ENCODE results near the gene SGK1.
"Not testable (repeated sequence)": the region's sequence is repeated elsewhere in the genome, so short reads cannot be mapped to it uniquely, and the experiment has no call there.

The SGK1 gene

DNA sequence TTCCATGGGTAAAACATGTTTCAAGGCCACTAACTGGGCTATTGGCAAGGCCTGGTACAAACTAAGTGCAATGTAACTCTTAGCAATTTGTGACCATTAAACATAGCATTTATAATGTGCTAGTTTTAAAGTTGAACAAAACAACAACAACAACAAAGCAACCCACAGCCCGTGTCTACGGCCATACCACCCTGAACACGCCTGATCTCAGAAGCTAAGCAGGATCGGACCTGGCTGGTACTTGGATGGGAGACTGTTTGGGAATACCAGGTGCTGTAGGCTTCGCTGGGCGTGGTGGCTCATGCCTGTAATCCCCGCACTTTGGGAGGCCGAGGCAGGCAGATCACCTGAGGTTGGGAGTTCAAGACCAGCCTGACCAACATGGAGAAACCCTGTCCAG lies 61.0 kb downstream of the SGK1 start:
- no peaks in the 10 kb centered on the region for H3K27me3 ChIP-seq (replicated peaks; ENCODE audit: control insufficient read depth, insufficient read depth, low read length)
- H3K4me3 ChIP-seq (replicated peaks; ENCODE audit: low read depth, low read length) = no peak overlapping the region
- H3K36me3 ChIP-seq (ENCODE audit: control insufficient read depth, insufficient read depth, low read length) = no peaks in the 10 kb centered on the region
- no peak for TF ChIP-seq CTCF (IDR thresholded peaks at IDR 0.05; ENCODE audit: insufficient read depth, low read length, poor library complexity, severe bottlenecking)
- no peak for DNase-seq (ENCODE audit: extremely low read depth, insufficient read length)

DNA sequence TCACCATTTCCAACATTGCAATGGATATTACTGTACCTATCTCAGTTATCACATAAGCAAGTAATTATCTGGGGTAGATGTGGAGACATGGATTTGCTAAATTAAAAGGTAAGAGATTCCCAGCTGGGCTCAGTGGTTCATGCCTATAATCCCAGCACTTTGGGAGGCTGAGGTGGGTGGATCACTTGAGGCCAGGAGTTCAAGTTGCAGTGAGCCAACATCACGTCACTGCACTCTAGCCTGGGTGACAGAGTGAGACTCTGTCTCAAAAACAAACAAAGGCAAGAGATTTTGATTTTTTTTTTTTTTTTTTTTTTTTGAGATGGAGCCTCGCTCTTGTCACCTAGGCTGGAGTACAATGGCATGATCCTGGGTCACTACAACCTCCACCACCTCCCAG lies 62.6 kb downstream of the SGK1 start:
- not testable (repeated sequence) for H3K4me3 ChIP-seq (replicated peaks; ENCODE audit: low read depth, low read length); H3K36me3 ChIP-seq (ENCODE audit: control insufficient read depth, insufficient read depth, low read length); H3K27me3 ChIP-seq (replicated peaks; ENCODE audit: control insufficient read depth, insufficient read depth, low read length); DNase-seq (ENCODE audit: extremely low read depth, insufficient read length)

DNA sequence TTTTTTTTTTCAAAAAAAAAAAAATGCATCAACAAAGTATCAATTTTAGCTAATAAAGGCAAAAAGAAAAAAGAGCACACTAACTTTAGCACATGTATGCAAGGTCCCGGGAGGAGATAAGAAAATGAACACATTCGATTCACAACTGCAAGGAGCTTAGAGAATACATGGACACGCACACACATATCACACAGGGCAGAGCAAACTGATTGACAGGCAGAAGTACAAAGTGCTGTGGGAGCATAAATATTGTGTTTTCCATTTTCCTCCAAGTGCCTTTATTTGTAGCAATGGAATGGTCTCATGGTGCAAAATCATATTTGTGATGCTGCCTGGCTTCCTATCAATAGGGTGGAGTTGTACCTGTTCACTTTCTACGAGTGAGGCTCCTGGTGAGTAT lies 63.8 kb downstream of the SGK1 start:
- no peaks in the 10 kb centered on the region for H3K27me3 ChIP-seq (replicated peaks; ENCODE audit: control insufficient read depth, insufficient read depth, low read length)
- no peaks in the 10 kb centered on the region for H3K36me3 ChIP-seq (ENCODE audit: control insufficient read depth, insufficient read depth, low read length)
- DNase-seq (ENCODE audit: extremely low read depth, insufficient read length) = no peak
- TF ChIP-seq CTCF (IDR thresholded peaks at IDR 0.05; ENCODE audit: insufficient read depth, low read length, poor library complexity, severe bottlenecking) = no peak
- no peak overlapping the region for H3K4me3 ChIP-seq (replicated peaks; ENCODE audit: low read depth, low read length)

DNA sequence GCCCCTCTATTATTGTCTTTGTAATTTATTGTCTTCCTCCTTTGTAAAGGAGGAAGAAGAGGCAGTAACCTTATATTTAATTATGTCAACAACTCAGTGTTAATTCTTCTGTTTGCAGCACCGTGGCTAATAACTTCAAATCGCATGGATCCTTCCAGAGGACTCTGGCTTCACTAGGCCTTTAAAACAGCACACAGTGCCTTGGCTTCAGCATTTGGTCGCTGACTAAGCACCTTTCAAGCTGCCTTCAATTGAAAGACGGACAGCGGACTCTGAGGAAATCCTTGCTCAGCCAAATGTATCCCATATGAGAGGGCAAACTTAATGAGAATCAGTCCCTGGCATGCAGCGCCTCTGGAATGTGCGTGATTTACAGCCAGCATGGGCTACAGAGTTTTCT lies 64.2 kb downstream of the SGK1 start:
- no peak for TF ChIP-seq CTCF (IDR thresholded peaks at IDR 0.05; ENCODE audit: insufficient read depth, low read length, poor library complexity, severe bottlenecking)
- Histone ChIP-seq H3K36me3 (ENCODE audit: control insufficient read depth, insufficient read depth, low read length) (no peaks in the 10 kb centered on the region), H3K27me3 (replicated peaks; ENCODE audit: control insufficient read depth, insufficient read depth, low read length) (no peaks in the 10 kb centered on the region), H3K4me3 (replicated peaks; ENCODE audit: low read depth, low read length) (no peak overlapping the region)
- no peak for DNase-seq (ENCODE audit: extremely low read depth, insufficient read length)

GRCh38 chr6:134251320-134251719 lies 66.6 kb downstream of the SGK1 start:
- Histone ChIP-seq H3K27me3 (replicated peaks; ENCODE audit: control insufficient read depth, insufficient read depth, low read length) (no peaks in the 10 kb centered on the region), H3K4me3 (replicated peaks; ENCODE audit: low read depth, low read length) (no peak overlapping the region), H3K36me3 (ENCODE audit: control insufficient read depth, insufficient read depth, low read length) (no peaks in the 10 kb centered on the region)
- TF ChIP-seq CTCF (IDR thresholded peaks at IDR 0.05; ENCODE audit: insufficient read depth, low read length, poor library complexity, severe bottlenecking) = no peak
- no peak for DNase-seq (ENCODE audit: extremely low read depth, insufficient read length)

DNA sequence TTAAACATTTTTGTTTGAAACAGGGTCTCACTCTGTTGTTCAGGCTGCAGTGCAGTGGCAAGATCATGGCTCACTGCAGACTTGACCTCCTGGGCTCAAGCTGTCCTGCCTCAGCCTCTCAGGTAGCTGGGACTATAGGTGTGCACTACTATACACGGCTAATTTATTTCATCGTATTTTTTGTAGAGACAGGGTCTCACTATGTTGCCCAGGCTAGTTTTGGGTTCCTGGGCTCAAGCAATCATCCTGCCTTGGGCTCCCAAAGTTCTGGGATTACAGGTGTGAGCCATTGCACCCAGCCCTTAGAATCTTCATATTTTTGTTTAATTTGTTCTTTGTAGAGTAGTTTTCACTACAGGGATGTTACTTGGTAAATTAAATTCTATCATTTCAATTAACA lies 67.1 kb downstream of the SGK1 start:
- Histone ChIP-seq H3K4me3 (replicated peaks; ENCODE audit: low read depth, low read length) (no peak overlapping the region), H3K27me3 (replicated peaks; ENCODE audit: control insufficient read depth, insufficient read depth, low read length) (no peaks in the 10 kb centered on the region), H3K36me3 (ENCODE audit: control insufficient read depth, insufficient read depth, low read length) (no peaks in the 10 kb centered on the region)
- no peak for DNase-seq (ENCODE audit: extremely low read depth, insufficient read length)
- TF ChIP-seq CTCF (IDR thresholded peaks at IDR 0.05; ENCODE audit: insufficient read depth, low read length, poor library complexity, severe bottlenecking) = no peak

Measured in GM06990 (cell line).